Smooth muscle cell of the coronary artery (primary cell): ENCODE results near the gene ZNF507. TPM values are rescaled to one million over a fixed set of nuclear protein-coding genes. Genes with fewer than 3 reads are reported as not detected.

Experiments
- total RNA-seq: library from RNA; depleted of rRNA; stranded (reverse); fragments of >200 nt; gene quantifications from 2 replicates; pipeline ENCODE4 v1.2.3, GENCODE V29; 2014; ENCODE audit warnings: low replicate concordance

ZNF507 gene
- 6.8 and 8.9 TPM in 2 replicates for total RNA-seq

DNA sequence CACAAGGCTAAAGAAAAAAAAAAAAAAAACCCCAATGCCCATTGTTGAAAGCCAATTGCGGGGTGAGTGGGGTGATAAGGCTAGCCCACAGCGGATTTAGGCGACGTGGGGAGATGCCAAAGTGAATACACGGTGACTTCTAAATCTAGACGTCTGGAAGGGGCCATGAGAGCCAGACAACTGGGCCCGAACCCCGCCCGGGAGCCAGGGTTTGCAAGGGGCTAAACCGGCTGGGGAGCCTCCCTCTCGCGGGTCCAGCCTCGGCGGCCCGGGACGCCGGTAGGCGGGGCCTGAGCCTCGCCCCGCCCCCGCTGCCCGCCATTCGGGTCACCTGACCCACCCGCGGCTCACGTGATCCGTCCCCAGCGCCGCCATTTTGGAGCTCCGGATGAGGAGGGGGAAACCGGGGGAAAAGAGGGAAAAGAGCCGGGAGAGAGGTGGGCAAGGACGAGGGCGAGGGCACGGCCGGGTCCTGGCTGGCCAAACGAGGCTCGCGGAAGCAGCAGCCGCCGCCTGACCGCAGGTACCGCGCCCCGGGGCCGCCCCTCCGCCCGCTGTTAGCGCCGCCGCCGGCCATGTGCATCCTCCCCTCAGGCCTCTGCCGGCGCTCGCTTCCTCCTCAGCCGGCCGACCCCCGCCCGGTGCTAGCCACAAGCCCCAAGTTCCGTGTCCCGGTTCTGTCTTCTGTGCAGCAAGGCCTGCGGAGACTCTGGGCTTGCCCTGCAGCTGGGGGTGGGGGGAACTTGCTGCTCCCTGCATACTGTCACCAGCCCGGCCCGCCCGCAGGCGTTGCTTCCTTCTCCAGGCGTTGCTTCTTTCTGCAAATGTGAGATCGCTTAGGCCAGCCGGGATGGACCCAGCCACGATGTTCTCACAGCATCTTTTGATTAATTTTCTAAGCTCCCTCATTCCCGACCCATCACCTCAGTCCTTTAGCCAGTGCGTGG lies at the start of gene ZNF507:
Gene ZNF507 (plus strand): TSS at position 350 of the 947 bp plus-strand sequence. CDS start 7,221 bp downstream, outside the sequence.

DNA sequence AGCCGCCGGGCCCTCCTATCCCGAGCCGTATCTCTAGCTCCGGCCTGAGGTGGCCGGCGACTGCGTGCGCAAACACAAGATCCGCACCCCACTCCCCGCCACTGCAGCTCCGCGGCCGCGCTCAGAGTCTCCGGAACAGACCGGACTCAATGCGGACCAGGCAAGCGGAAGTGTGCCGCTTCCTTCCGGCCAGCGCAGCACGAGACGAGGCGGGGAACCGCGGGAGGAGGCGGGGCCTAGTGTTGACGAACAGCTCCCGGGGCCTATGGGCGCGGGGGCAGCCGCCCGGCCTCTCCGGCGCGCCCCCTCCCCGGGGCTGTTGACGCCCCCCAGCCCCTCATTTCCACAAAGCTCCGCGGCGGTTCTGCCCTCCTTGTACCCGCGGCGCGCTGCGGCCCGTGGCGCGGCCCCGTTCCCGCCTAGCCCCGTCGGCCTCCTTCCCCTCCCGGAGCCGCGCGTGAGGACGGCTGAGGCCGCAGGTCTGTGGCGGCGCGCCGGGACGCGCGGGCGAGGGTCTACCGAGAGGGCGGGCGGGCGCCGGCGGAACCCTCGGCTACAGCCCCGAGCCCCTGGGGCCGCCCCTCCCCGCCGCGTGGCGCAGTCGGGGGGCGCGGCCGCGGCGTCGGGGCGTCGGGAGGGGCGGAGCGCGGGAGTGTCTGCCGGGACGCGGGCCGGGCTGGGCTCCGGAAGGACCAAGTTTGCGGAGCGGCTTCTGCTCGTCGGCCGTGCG lies 60.2 kb downstream of the ZNF507 start, which contains the start of gene DPY19L3:
Gene DPY19L3 (plus strand): TSS at position 340 of the 730 bp plus-strand sequence. CDS start 2,484 bp downstream, outside the sequence.

Other genes starting within 250 kb of the ZNF507 start
- gene DPY19L3, start 60.2 kb downstream of the ZNF507 start, total RNA-seq, result 21.8 and 29.8 TPM in 2 replicates
- 119 and 126 TPM in 2 replicates for gene PDCD5, start 235.6 kb downstream of the ZNF507 start, total RNA-seq